Kidney (tissue), 14 donors: ENCODE data around the gene KL. TPM values are rescaled to one million over a fixed set of nuclear protein-coding genes. Genes with fewer than 3 reads are reported as not detected.

ENCODE experiments used
- DNase-seq, 5 donors: peaks; one replicate each; pipeline ENCODE4 v3.0.0-alpha.2; 2013 to 2020
- FAIRE-seq: peaks from 2 replicates; lab custom pipeline; 2012; peaks lifted over from hg19 to GRCh38; lab: Jason Lieb, UNC
- H3K27ac ChIP-seq, 2 donors: one replicate each; pipeline ENCODE4 v1.7.0; 2013; ENCODE audit warnings: low read depth in 2 of 2, low read length in 2 of 2, inconsistent platforms in 1 of 2
- H3K27me3 ChIP-seq: one replicate; pipeline ENCODE4 v1.7.1; 2013; ENCODE audit warnings: low read length, inconsistent platforms; ENCODE audit not compliant: control insufficient read depth, insufficient read depth
- H3K36me3 ChIP-seq, 3 donors: one replicate each; pipeline versions ENCODE4 v1.7.0 to v1.7.1; 2013; ENCODE audit warnings: low read length in 3 of 3, control low read depth in 1 of 3, inconsistent platforms in 1 of 3; ENCODE audit not compliant: insufficient read depth in 3 of 3, control insufficient read depth in 2 of 3
- H3K4me1 ChIP-seq, 3 donors: one replicate each; pipeline versions ENCODE4 v1.7.0 to v1.7.1; 2013; ENCODE audit warnings: low read length in 3 of 3, inconsistent platforms in 1 of 3, low read depth in 1 of 3; ENCODE audit not compliant: control insufficient read depth in 2 of 3, insufficient read depth in 2 of 3
- H3K4me3 ChIP-seq, 3 donors: one replicate each; pipeline versions ENCODE4 v1.7.0 to v1.8.1; 2013; ENCODE audit warnings: low read length in 3 of 3, control low read depth in 1 of 3, inconsistent platforms in 1 of 3
- H3K9ac ChIP-seq, 3 donors: one replicate each; pipeline versions ENCODE4 v1.7.0 to v1.7.1; 2013; ENCODE audit warnings: low read length in 3 of 3, control low read depth in 1 of 3, inconsistent platforms in 1 of 3
- H3K9me3 ChIP-seq, 3 donors: one replicate each; pipeline versions ENCODE4 v1.7.0 to v1.7.1; 2013; ENCODE audit warnings: low read length in 3 of 3, control low read depth in 1 of 3, inconsistent platforms in 1 of 3; ENCODE audit not compliant: control insufficient read depth in 2 of 3, insufficient read depth in 1 of 3
- CTCF ChIP-seq: IDR thresholded peaks from 3 replicates; pipeline ENCODE4 v1.5.1; 2012; ENCODE audit warnings: mild to moderate bottlenecking, moderate library complexity, borderline replicate concordance; ENCODE audit not compliant: insufficient read depth; ENCODE audit errors: extremely low read depth
- intact Hi-C: fragments of 100-400 bp; cut with DNase I; formaldehyde crosslinking; loops from one replicate; pipeline ENCODE4 v1.11.1; 2022
- polyA plus RNA-seq: library from polyadenylated mRNA; stranded (reverse); fragments of 350-450 nt; fragmentation: Illumina TruSeq; extraction: RNeasy Lipid Tissue Mini Kit (QIAGEN cat#74804); gene quantifications from one replicate; pipeline ENCODE4 v1.2.3, GENCODE V29; 2014; ENCODE audit warnings: low read depth, low replicate concordance; ENCODE audit not compliant: insufficient read depth
- total RNA-seq: library from RNA; stranded (reverse); fragmentation: NEBNext Ultra II Directional; extraction: Animal tissue kit (Norgen Biotek cat#: 25700); gene quantifications from one replicate; pipeline ENCODE4 v1.2.1, GENCODE V29; 2021
- donor health status: control.
- donor health status: control.
- donor health status: control.
- donor health status: control.
- donor health status: control.
- donor health status: DM: yes; HTN: yes; CAD: no.
- donor health status: Normal renal cell carcinoma (clear cell type).

The KL gene
- total and polyA plus RNA-seq, 2 donors from 2014 or later = 12.5 to 47.4 TPM

- Histone ChIP-seq H3K9ac (no peak overlapping the region), H3K4me1 (peaks cover 0 to 9% (median 3%) of the 10 kb centered on the region in 3 donors), H3K27ac (no peak overlapping the region), H3K27me3 (no peaks in the 10 kb centered on the region), H3K36me3 (peaks cover 7 to 52% (median 22%) of the 10 kb centered on the region in 3 donors), H3K9me3 (no peaks in the 10 kb centered on the region), H3K4me3 (no peak overlapping the region)
- no peak for FAIRE-seq
- no peak for TF ChIP-seq CTCF
- DNase-seq = no peak
- intact Hi-C loops = no loop called here
These were observed 97.9 kb downstream of the KL start for GRCh38 chr13:33114146-33114545.

- Histone ChIP-seq H3K36me3 (peaks cover 7 to 41% (median 19%) of the 10 kb centered on the region in 3 donors), H3K9me3 (no peaks in the 10 kb centered on the region), H3K4me1 (peaks cover 0 to 4% (median 3%) of the 10 kb centered on the region in 3 donors), H3K9ac (no peak overlapping the region), H3K4me3 (no peak overlapping the region), H3K27me3 (no peaks in the 10 kb centered on the region), H3K27ac (no peak overlapping the region)
- no peak for DNase-seq
- TF ChIP-seq CTCF = no peak
- no peak for FAIRE-seq
- intact Hi-C loops = no loop called here
These were observed 99.1 kb downstream of the KL start for GRCh38 chr13:33115274-33115673.
